ENCODE results near the gene MZT2A.
"Not testable (repeated sequence)": the region's sequence is repeated elsewhere in the genome, so short reads cannot be mapped to it uniquely, and the experiment has no call there.

The MZT2A gene

DNA sequence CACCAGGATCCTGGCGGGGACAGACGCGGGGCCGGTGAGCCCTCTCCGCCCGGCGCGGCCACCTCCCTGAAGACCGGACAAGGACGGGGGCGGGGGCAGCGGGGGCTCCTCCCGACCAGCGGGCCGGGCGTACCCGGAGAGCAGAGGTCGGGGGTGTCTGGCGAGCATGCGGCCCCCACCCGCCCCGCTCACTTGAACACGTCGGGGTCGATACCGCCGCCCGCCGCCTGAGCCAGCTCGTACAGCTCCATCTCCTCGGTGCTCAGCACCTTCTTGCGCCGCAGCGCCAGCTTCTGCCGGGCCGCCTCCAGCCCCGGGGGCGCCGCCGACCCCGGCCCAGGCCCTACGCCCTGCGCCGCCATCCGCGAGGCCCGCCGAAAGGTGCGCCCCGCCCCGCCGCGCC, at the start of gene MZT2A:
Gene MZT2A (minus strand): TSS at position 383 of the 403 bp plus-strand sequence. CDS start 21 bp downstream, at position 362.
- not testable (repeated sequence) for DNase-seq (ENCODE audit: low read depth)

GRCh38 chr2:131538856-131539255, 46.7 kb upstream of the MZT2A start:
- DNase-seq (ENCODE audit: low read depth) = not testable (repeated sequence)

GRCh38 chr2:131536841-131537240, 44.6 kb upstream of the MZT2A start:
- DNase-seq (ENCODE audit: low read depth) = not testable (repeated sequence)

GRCh38 chr2:131535951-131536826, 44.0 kb upstream of the MZT2A start:
- not testable (repeated sequence) for DNase-seq (ENCODE audit: low read depth)

DNA sequence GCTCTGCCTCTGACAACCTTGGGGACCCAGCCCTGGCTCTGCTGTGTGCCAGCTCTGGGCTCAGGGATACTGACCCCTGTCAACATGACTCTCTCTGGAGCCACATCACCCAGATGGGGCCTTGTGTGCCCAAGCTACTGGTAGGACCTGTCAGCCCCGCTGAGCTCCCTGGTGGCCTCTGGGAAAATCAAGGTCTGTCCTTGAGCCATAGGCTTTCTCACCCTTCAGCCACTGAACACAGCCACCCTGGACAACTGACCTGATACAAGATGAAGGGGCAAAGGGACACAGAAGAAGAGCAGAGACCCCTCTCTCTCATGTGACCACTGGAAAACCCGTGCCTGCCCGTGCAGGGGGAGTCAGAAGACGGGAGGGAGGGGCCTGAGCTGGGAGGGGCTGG, 43.3 kb upstream of the MZT2A start:
- no peak for DNase-seq (ENCODE audit: low read depth)

DNA sequence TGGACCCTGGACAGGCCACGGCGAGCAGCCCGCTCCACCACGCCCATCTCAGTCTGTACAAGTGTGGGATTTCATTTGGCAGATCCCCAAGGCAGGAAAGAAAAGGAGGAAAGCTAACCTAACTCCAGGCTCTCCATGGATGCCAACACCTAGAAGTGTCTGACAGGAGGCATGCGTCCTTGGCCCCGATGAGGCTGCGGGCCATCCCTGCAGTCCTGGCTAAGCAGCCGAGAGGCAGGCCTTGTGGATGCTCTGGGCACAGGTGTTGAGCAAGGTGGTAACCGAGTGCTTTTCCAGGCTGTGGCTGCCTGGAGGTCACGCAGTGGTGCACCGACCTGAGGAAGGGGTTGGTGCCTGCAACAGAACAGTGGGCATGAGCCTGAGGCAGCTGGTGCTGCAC, 42.8 kb upstream of the MZT2A start:
- DNase-seq (ENCODE audit: low read depth) = not testable (repeated sequence)

- DNase-seq (ENCODE audit: low read depth) = not testable (repeated sequence)
Measured at GRCh38 chr2:131534317-131534672, 42.1 kb upstream of the MZT2A start.

GRCh38 chr2:131533609-131534316, 41.6 kb upstream of the MZT2A start:
- not testable (repeated sequence) for DNase-seq (ENCODE audit: low read depth)

DNA sequence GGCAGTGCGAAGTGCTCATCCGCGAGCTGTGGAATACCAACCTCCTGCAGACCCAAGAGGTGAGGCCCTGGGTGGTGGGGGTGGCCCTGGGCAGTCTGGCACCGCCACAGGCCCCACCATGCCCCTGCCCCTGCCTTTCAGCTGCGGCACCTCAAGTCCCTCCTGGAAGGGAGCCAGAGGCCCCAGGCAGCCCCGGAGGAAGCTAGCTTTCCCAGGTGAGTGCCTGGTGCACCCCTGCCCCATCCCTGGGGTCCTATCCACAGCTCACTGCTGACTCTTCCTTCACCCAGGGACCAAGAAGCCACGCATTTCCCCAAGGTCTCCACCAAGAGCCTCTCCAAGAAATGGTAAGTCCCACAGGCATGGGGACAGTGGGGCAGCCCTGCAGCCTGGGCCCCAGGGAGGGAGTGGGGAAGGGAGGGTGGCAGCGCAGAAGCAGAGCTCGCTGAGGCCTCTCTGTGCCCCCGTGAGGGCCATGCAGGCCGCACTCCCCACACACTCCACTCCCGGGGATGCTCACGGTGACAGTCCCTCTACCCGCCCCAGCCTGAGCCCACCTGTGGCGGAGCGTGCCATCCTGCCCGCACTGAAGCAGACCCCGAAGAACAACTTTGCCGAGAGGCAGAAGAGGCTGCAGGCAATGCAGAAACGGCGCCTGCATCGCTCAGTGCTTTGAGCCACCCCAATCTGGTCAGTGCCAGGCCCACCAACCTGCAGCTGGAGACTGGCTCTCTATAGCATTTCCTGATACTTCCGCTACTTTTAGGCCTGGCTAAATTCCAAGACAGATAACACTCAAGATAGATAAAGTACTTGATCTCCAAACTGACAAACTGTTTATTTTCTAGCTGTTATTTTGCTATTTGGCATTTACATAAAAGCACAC, 40.8 kb upstream of the MZT2A start:
- not testable (repeated sequence) for DNase-seq (ENCODE audit: low read depth)

DNA sequence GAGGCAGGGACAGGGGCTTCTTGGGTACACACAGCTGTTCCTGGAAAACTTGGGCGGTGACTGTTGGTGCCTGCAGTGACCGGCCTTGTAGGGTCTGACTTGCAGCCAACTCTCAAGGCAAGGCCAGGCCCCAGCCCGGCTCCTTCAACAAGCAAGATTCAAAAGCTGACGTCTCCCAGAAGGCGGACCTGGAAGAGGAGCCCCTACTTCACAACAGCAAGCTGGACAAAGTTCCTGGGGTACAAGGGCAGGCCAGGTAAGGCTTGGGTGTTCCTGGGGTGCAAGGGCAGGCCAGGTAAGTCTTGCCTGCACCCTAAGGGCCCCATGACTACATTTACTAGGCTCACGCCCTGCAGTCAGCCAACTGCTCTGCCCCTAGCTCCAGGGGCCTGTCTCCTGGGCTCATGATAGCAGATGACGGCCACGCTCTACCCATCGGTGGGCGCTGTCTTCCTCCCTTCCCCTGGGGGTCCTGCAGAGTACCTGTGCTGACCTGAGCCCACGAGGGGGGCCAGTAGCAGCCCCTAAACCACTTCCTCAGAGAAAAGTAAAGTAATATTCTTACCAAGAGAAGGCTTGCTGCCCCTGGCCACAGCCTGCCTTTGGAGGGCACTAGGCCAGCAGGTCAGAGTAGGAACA, 39.5 kb upstream of the MZT2A start:
- not testable (repeated sequence) for DNase-seq (ENCODE audit: low read depth)

DNA sequence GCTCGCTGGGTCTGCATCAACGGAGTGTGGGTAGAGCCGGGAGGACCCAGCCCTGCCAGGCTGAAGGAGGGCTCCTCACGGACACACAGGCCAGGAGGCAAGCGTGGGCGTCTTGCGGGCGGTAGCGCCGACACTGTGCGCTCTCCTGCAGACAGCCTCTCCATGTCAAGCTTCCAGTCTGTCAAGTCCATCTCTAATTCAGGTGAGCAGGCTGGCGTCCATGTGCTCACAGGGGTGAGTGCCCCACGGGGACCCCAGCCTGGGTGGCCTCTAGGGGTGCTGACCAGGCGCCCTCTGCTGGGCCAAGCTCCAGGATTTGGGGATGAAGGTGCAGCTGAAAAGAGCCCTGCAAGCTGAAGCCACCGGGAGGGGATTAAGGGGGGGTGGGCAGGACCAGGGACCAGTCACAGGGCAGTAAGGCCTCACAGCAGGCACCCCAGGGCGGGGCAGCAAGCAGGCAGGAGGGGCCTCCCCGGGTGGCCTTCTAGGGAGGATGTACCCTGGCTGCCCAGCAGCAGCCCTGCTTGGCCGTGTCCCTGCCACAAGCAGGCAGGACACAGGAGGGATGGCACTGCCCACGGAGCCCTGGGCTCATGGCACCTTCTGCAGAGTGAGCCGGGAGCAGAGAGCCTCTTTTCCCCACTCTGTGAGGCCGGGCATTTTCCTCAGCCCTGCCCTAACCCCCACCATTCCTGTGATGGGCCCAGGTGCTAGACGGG, 38.6 kb upstream of the MZT2A start:
- not testable (repeated sequence) for DNase-seq (ENCODE audit: low read depth)

DNA sequence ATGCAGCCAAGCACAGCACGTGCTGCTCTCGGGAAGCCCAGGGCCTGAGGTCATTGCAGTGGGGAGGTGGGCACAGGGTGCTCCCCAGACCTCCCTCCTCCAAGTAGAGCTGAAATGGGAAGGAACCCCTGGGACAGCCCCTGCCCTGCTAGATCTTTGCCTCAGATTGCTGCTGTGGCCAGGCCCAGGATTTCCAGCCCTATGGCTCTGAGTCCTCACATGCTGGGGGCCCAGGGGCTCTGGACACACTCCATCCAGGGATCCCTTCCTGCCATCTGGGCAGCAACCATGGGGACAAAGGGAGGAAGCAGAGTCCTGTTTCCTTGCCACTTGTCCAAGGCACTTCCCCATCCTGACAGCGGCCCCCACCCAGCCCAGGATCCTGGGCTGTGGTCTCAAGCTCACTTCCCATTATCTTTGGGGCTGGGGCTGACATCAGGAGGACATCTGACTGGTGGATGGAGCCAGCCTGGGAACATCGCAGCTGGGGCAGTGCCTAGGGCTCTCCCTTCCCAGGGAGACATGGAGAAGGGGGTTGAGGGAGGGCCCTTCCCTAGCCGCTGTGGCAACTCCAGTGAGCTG, 37.8 kb upstream of the MZT2A start:
- not testable (repeated sequence) for DNase-seq (ENCODE audit: low read depth)

DNA sequence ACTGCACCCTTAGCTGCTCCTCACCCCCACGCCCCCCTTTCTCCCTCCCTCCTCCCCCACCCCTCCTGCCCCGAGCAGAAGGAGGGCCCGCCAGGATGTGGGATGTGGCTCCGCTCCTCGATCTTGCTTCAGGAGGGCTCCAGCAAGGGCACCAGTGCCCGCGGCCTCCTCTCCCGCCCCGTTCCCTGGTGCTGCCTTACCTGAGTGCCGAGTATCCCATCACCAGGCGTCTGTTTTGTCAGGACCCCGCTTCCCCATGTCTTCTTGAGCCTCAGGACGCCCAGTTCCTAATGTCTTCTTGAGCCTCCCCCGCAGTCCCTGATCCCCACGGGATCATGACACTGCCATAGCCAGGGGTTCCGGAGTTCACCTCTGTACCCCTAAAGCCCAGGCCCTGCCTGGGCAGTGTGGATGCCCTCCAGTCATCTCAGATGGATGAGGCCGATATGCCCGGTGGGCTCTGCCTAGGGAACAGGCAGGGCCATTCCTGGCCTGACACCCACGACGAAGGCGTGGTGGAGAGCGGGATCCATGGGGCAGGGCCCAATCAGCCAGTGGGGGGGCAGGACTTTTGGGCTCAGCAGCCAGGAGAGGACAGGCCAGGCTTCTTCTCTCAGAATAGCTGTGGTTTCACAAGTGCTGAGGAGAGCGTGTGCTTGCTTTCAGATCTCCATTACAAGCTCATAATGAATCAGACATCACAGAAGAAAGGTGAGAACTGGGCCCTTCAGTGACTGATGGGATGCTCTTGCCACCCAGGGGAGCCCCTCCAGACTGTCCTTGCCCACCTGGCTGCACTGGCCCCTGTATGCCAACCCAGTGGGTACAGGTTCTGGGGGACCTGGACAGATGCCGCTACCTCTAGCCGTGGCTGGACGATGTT, 37.0 kb upstream of the MZT2A start:
- peak; percentile 4 for DNase-seq (ENCODE audit: low read depth)

GRCh38 chr2:131527131-131528001, 35.2 kb upstream of the MZT2A start, which contains the start of gene CCDC74A:
TSS of gene CCDC74A (plus strand) at chr2:131527888. CDS start at chr2:131527971, 83 bp downstream.
- DNase-seq (ENCODE audit: low read depth) = peak; percentile 78

- DNase-seq (ENCODE audit: low read depth) = not testable (repeated sequence)
Measured at GRCh38 chr2:131525256-131525655, 33.1 kb upstream of the MZT2A start.

GRCh38 chr2:131521961-131522781, 30.0 kb upstream of the MZT2A start:
- DNase-seq (ENCODE audit: low read depth) = peak; percentile 3

- DNase-seq (ENCODE audit: low read depth) = not testable (repeated sequence)
Measured at GRCh38 chr2:131521524-131521923, 29.3 kb upstream of the MZT2A start.
